Large intestine (tissue), 3 donors: ENCODE data around the gene SPATA16. TPM values are rescaled to one million over a fixed set of nuclear protein-coding genes. Genes with fewer than 3 reads are reported as not detected.
A peak's percentile ranks its signal among the peaks of the same experiment; 100 is the strongest.
"Not testable (repeated sequence)": the region's sequence is repeated elsewhere in the genome, so short reads cannot be mapped to it uniquely, and the experiment has no call there.

Experiments
- DNase-seq, 2 donors: peaks; one replicate each; pipeline versions ENCODE4 v3.0.0 to v3.0.0-alpha.2; 2013
- H3K27ac ChIP-seq: one replicate; pipeline ENCODE4 v1.5.1; 2013; ENCODE audit warnings: low read length
- H3K27me3 ChIP-seq: 2 replicates; pipeline ENCODE4 v1.6.1; 2013; ENCODE audit warnings: low read length; ENCODE audit not compliant: control insufficient read depth, insufficient read depth
- H3K36me3 ChIP-seq: 2 replicates; pipeline ENCODE4 v1.6.1; 2013; ENCODE audit warnings: low read length; ENCODE audit not compliant: control insufficient read depth, insufficient read depth
- H3K4me1 ChIP-seq: one replicate; pipeline ENCODE4 v1.6.1; 2013; ENCODE audit warnings: low read length; ENCODE audit not compliant: control insufficient read depth, insufficient read depth
- H3K4me3 ChIP-seq: one replicate; pipeline ENCODE4 v1.5.1; 2013; ENCODE audit warnings: low read length
- H3K9me3 ChIP-seq: one replicate; pipeline ENCODE4 v1.6.1; 2013; ENCODE audit warnings: mild to moderate bottlenecking, low read depth, low read length, moderate library complexity; ENCODE audit not compliant: control insufficient read depth
- WGBS: methylation state at CpG from one replicate; pipeline ENCODE4 v1.1.5; 2013; ENCODE audit warnings: low lambda C conversion rate; ENCODE audit not compliant: insufficient coverage; 5-methylcytosine and 5-hydroxymethylcytosine counted together
- polyA plus RNA-seq: library from polyadenylated mRNA; unstranded; fragments of 120-200 nt; gene quantifications from one replicate; pipeline ENCODE4 v1.2.1, GENCODE V29; 2013

SPATA16 gene
- polyA plus RNA-seq, 1 donor: not detected

DNA sequence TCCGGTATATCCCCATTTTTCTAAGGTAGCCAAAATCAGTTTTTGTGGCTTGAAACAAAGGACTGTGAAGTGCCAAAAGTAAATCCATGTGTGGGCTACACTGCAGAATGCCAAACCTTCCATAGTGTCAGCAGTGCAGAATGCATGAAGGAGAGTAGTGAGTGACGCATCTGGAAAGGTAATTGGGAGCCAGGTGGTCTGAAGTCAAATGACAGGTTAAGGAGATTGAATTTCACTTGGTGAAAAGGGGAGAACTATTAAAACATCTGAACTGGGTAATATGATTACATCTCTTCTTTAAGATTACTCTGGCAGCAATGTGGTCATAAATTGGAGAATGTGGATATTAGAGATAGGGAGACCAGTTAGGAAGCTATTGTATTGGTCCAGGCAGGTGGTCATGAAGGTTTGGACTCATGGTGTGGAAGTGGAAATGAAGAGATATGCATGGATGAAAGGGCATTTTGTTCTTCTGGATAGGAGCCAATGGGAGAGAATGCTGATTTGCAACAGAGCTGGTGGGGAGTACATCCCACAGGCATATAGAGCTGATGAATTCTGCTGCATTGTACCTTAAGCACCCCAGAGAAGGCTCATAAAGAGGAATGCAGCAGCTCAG lies 272.3 kb downstream of the SPATA16 start:
- Histone ChIP-seq H3K4me1 (no peaks in the 10 kb centered on the region), H3K9me3 (peaks cover 4% of the 10 kb centered on the region), H3K27me3 (no peaks in the 10 kb centered on the region), H3K27ac (no peak overlapping the region), H3K36me3 (no peaks in the 10 kb centered on the region), H3K4me3 (no peak overlapping the region)
- DNase-seq: no peak
- no CpG with 5 or more reads among the region's 2 CpGs for WGBS

GRCh38 chr3:172866726-172867350 lies 274.2 kb downstream of the SPATA16 start:
- H3K27ac ChIP-seq, H3K36me3 ChIP-seq, H3K4me1 ChIP-seq, DNase-seq, H3K4me3 ChIP-seq, H3K27me3 ChIP-seq, H3K9me3 ChIP-seq: not testable (repeated sequence)
- no CpG with 5 or more reads among the region's 38 CpGs for WGBS

GRCh38 chr3:172859041-172859440 lies 282.0 kb downstream of the SPATA16 start:
- Histone ChIP-seq H3K4me1 (peaks cover 3% of the 10 kb centered on the region), H3K27me3 (no peaks in the 10 kb centered on the region), H3K4me3 (no peak overlapping the region), H3K36me3 (no peaks in the 10 kb centered on the region), H3K9me3 (no peaks in the 10 kb centered on the region), H3K27ac (no peak overlapping the region)
- WGBS: no CpG with 5 or more reads among the region's 2 CpGs
- no peak for DNase-seq

GRCh38 chr3:172856795-172857742 lies 284.0 kb downstream of the SPATA16 start:
- H3K27ac ChIP-seq: no peak overlapping the region
- peak; percentile 47 to 77 for DNase-seq
- no peaks in the 10 kb centered on the region for H3K36me3 ChIP-seq
- WGBS: 70% methylated on average over 1 of the region's 4 CpGs
- H3K4me3 ChIP-seq: no peak overlapping the region
- no peaks in the 10 kb centered on the region for H3K27me3 ChIP-seq
- H3K9me3 ChIP-seq: no peaks in the 10 kb centered on the region
- H3K4me1 ChIP-seq: peaks cover 3% of the 10 kb centered on the region

DNA sequence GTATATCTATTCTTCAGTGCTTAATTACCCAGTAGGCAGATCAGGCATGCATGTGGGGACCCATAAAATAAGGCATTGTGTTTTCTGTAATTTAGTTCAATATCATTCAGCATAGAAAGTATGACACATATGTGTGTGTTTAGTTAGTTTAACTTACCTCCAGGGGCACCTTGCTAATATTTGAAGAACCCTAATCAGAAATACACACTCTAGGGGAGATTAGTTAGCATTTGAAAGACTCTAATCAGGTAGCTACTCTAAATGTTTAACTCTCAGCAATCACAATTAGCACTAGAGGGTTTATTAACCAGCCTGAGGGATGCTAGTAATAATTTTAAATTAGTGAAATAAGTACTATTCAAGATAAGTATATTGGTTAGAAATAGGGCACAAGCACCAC lies 286.0 kb downstream of the SPATA16 start:
- no peaks in the 10 kb centered on the region for H3K9me3 ChIP-seq
- H3K4me3 ChIP-seq: no peak overlapping the region
- peaks cover 3% of the 10 kb centered on the region for H3K4me1 ChIP-seq
- no peak for DNase-seq
- no peaks in the 10 kb centered on the region for H3K36me3 ChIP-seq
- H3K27ac ChIP-seq: no peak overlapping the region
- H3K27me3 ChIP-seq: no peaks in the 10 kb centered on the region

DNA sequence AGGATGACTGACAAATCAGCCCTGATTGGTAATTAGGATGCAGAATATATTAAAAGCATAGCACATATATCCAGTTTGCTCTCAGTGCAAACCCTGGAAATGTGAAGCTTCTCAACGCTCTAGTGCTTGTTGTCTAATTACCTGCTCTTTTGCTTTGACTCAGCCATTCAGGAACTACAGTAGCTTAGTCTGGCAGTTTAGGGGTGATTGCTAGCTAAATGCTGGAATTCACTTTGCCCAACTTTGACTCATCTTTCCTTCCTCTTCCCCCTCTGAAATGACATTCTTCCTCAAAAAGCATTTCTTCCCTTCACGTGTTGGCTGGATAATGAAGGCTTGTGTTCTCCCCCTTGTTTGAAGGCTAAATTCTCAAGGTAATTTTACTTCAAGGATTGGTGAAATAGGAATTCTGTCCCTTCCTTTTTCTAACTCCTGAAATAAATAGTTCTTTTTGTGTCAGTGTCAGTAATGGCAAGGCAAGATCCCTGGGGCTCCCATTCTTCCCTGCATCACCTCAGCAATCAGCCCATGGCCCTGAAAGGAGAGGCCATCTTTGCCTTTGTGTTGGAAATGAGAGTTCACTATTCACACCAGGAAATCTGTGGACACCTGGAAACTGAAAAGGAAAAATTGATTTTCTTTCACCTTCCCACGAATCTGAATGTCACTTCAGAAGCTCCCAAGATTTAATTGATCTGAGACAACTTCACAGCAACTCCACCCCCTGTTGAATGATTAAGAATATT lies 286.9 kb downstream of the SPATA16 start:
- Histone ChIP-seq H3K4me3 (no peak overlapping the region), H3K27ac (no peak overlapping the region), H3K4me1 (peaks cover 3% of the 10 kb centered on the region), H3K9me3 (no peaks in the 10 kb centered on the region), H3K27me3 (no peaks in the 10 kb centered on the region), H3K36me3 (no peaks in the 10 kb centered on the region)
- no peak for DNase-seq
- WGBS: no CpG with 5 or more reads among the region's 3 CpGs

- WGBS: no CpG with 5 or more reads among the region's 1 CpG
- no peaks in the 10 kb centered on the region for H3K36me3 ChIP-seq
- H3K27ac ChIP-seq: no peak overlapping the region
- no peak overlapping the region for H3K4me3 ChIP-seq
- peaks cover 3% of the 10 kb centered on the region for H3K4me1 ChIP-seq
- H3K27me3 ChIP-seq: no peaks in the 10 kb centered on the region
- H3K9me3 ChIP-seq: no peaks in the 10 kb centered on the region
- no peak for DNase-seq
These were observed 288.0 kb downstream of the SPATA16 start for GRCh38 chr3:172853005-172853404.

DNA sequence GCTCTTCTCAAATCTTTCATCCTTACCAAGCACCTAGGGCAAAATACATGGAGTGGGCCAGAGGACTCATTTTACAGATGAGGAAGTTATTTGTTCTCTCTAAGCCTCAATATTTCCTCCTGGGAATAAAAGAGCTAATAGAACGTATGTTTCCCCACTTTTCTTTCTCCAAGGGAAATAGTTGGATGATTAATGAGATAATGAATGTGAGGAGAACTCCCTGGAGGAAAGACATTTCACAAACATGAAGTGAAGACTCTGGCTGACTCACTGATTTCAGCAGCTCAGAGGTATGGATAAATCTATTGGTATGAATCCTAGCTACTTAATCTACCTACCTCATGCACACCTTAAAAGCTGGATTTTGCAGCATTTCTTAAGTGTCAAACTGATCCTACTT lies 292.1 kb downstream of the SPATA16 start:
- Histone ChIP-seq H3K36me3 (no peaks in the 10 kb centered on the region), H3K27ac (no peak overlapping the region), H3K27me3 (no peaks in the 10 kb centered on the region), H3K9me3 (no peaks in the 10 kb centered on the region), H3K4me1 (no peaks in the 10 kb centered on the region), H3K4me3 (no peak overlapping the region)
- no peak for DNase-seq
- no CpG with 5 or more reads among the region's 1 CpG for WGBS

GRCh38 chr3:172847292-172847691 lies 293.7 kb downstream of the SPATA16 start:
- H3K9me3 ChIP-seq: no peaks in the 10 kb centered on the region
- DNase-seq: no peak
- no peak overlapping the region for H3K27ac ChIP-seq
- H3K4me3 ChIP-seq: no peak overlapping the region
- H3K27me3 ChIP-seq: no peaks in the 10 kb centered on the region
- H3K36me3 ChIP-seq: no peaks in the 10 kb centered on the region
- H3K4me1 ChIP-seq: no peaks in the 10 kb centered on the region

GRCh38 chr3:172846706-172847105 lies 294.3 kb downstream of the SPATA16 start:
- no peaks in the 10 kb centered on the region for H3K9me3 ChIP-seq
- H3K27ac ChIP-seq: no peak overlapping the region
- H3K27me3 ChIP-seq: no peaks in the 10 kb centered on the region
- DNase-seq: no peak
- WGBS: 89% methylated on average over 1 of the region's 2 CpGs
- H3K4me3 ChIP-seq: no peak overlapping the region
- H3K36me3 ChIP-seq: no peaks in the 10 kb centered on the region
- H3K4me1 ChIP-seq: no peaks in the 10 kb centered on the region
